PFSK-1 (cell line): ENCODE results near the gene METTL6.

ENCODE experiments used
- FOXP2 ChIP-seq: optimal IDR thresholded peaks from 2 replicates; pipeline ENCODE3; 2011; ENCODE audit warnings: borderline replicate concordance, control low read depth, inconsistent platforms; ENCODE audit not compliant: insufficient read depth; ENCODE audit errors: extremely low read length, extremely low read depth
- POLR2AphosphoS5 ChIP-seq: IDR thresholded peaks from 2 replicates; pipeline ENCODE4 v1.6.1; 2012; ENCODE audit warnings: low read depth, mild to moderate bottlenecking, control low read depth, low read length, moderate library complexity
- REST ChIP-seq, 2 experiments: IDR thresholded peaks; 2 replicates each; pipeline versions ENCODE4 v1.6.1 to v1.8.0; 2011 to 2012; ENCODE audit warnings: low read depth in 2 of 2, low read length in 2 of 2, control low read depth in 1 of 2, inconsistent platforms in 1 of 2, mild to moderate bottlenecking in 1 of 2, moderate library complexity in 1 of 2; ENCODE audit not compliant: insufficient read depth in 1 of 2
- SIN3A ChIP-seq: IDR thresholded peaks from 2 replicates; pipeline ENCODE4 v1.6.1; 2012; ENCODE audit warnings: mild to moderate bottlenecking, low read length, moderate library complexity, borderline replicate concordance; ENCODE audit not compliant: insufficient read depth
- TAF1 ChIP-seq: IDR thresholded peaks from 2 replicates; pipeline ENCODE4 v1.6.1; 2012; ENCODE audit warnings: low read length, control low read depth, borderline replicate concordance; ENCODE audit not compliant: insufficient read depth

Gene METTL6

GRCh38 chr3:15361494-15362214 is 65.7 kb downstream of the METTL6 start:
- no peak for TF ChIP-seq REST (IDR thresholded peaks at IDR 0.05; ENCODE audit: insufficient read depth in 1 of 2, low read depth in 2 of 2, low read length in 2 of 2)
- no peak for TF ChIP-seq SIN3A
- no peak for TF ChIP-seq TAF1
- TF ChIP-seq POLR2AphosphoS5 = no peak
- TF ChIP-seq FOXP2 = no peak

- no peak for TF ChIP-seq SIN3A
- TF ChIP-seq POLR2AphosphoS5 = no peak
- no peak for TF ChIP-seq FOXP2
- TF ChIP-seq TAF1 = no peak
Measured at GRCh38 chr3:15360788-15361493, 66.4 kb downstream of the METTL6 start.
